Diencephalon (tissue), 1 donor: ENCODE measurements around the gene ZNF57. TPM values are rescaled to one million over a fixed set of nuclear protein-coding genes. Genes with fewer than 3 reads are reported as not detected.

Source experiments
- total RNA-seq: library from RNA; depleted of rRNA; stranded (reverse); fragments of >200 nt; gene quantifications from one replicate; pipeline ENCODE4 v1.2.3, GENCODE V29; 2014

ZNF57 gene
- 6.0 TPM for total RNA-seq

GRCh38 chr19:2900296-2901252 lies at the start of gene ZNF57:
Gene ZNF57, plus strand, starts transcription at chr19:2900928. Its CDS starts 118 bp downstream, at chr19:2901046.

GRCh38 chr19:2867025-2867991 lies 33.4 kb upstream of the ZNF57 start, which contains the start of gene ZNF556:
Gene ZNF556, plus strand, starts transcription at chr19:2867335. Its CDS starts 87 bp downstream, at chr19:2867422.

GRCh38 chr19:2944775-2945574 lies 44.2 kb downstream of the ZNF57 start, which contains the start of gene ZNF77:
Gene ZNF77, minus strand, starts transcription at chr19:2944971. Its CDS starts 131 bp downstream, at chr19:2944840.

Other genes starting within 250 kb of the ZNF57 start
- gene GNG7, start 198.2 kb upstream of the ZNF57 start, total RNA-seq = 26.8 TPM
- 43.6 TPM for gene DIRAS1, start 179.6 kb upstream of the ZNF57 start, total RNA-seq
- gene SLC39A3, start 160.9 kb upstream of the ZNF57 start, total RNA-seq = 33.9 TPM
- gene SGTA, start 117.7 kb upstream of the ZNF57 start, total RNA-seq = 40.6 TPM
- gene THOP1, start 115.4 kb upstream of the ZNF57 start, total RNA-seq = 29.3 TPM
- gene ZNF554, start 81.1 kb upstream of the ZNF57 start, total RNA-seq = 15.9 TPM
- gene ZNF555, start 59.5 kb upstream of the ZNF57 start, total RNA-seq = 22.1 TPM
- gene ZNF556, start 33.6 kb upstream of the ZNF57 start, total RNA-seq = 0.46 TPM
- gene ZNF77, start 44.0 kb downstream of the ZNF57 start, total RNA-seq = 7.4 TPM
- 3.9 TPM for gene TLE6, start 76.6 kb downstream of the ZNF57 start, total RNA-seq
- 27.2 TPM for gene TLE2, start 128.4 kb downstream of the ZNF57 start, total RNA-seq
- gene TLE5, start 161.6 kb downstream of the ZNF57 start, total RNA-seq = 160 TPM
- gene GNA11, start 193.4 kb downstream of the ZNF57 start, total RNA-seq = 51.2 TPM
- gene GNA15, start 235.1 kb downstream of the ZNF57 start, total RNA-seq = 1.4 TPM